B cell (primary cell): ENCODE measurements around the gene NR5A1. TPM values are rescaled to one million over a fixed set of nuclear protein-coding genes. Genes with fewer than 3 reads are reported as not detected.

Experiments used
- ATAC-seq: fragments of 200-7000 bp; cut with Tn5 transposase; one replicate; pipeline ENCODE4 v1.10.0; 2021; ENCODE audit warnings: low read depth, mild to moderate bottlenecking, moderate number of reproducible peaks, moderate library complexity
- CTCF ChIA-PET: fragments of 350-600 bp; sonication (Branson Sonifier 250); formaldehyde crosslinking; loops from one replicate; lab custom pipeline; 2021; ENCODE audit warnings: antibody characterized with exemption, inconsistent platforms; lab: Charles Lee
- POLR2A ChIA-PET: fragments of 350-600 bp; sonication (Branson Sonifier 250); formaldehyde crosslinking; loops from one replicate; lab custom pipeline; 2021; ENCODE audit warnings: antibody characterized with exemption; lab: Charles Lee
- DNase-seq: peaks from one replicate; pipeline ENCODE4 v3.0.0; 2013
- H2AFZ ChIP-seq: 2 replicates; pipeline ENCODE4 v1.6.1; 2012; ENCODE audit warnings: mild to moderate bottlenecking, low read depth, low read length; ENCODE audit not compliant: insufficient read depth, poor library complexity, severe bottlenecking
- H3K27ac ChIP-seq, 2 donors: 1 replicate in 1 of 2; 2 replicates in 1 of 2; pipeline ENCODE4 v1.5.1; 2012 to 2013; ENCODE audit warnings: low read length in 2 of 2, mild to moderate bottlenecking in 2 of 2, moderate library complexity in 1 of 2
- H3K27me3 ChIP-seq, 4 experiments: fragments of 200-600 bp in 1 of 4; sonication (generic) in 1 of 4; replicated peaks in 1 of 4; 1 replicate in 2 of 4; 2 replicates in 2 of 4; pipeline versions ENCODE4 v1.6.1 to v1.7.0; 2013 to 2016; ENCODE audit warnings: low read length in 3 of 4, mild to moderate bottlenecking in 2 of 4, mixed read lengths in 1 of 4, moderate library complexity in 1 of 4; ENCODE audit not compliant: insufficient read depth in 4 of 4, control insufficient read depth in 3 of 4; ENCODE audit errors: control extremely low read depth in 1 of 4
- H3K36me3 ChIP-seq, 2 experiments: replicated peaks in 1 of 2; 1 replicate in 1 of 2; 2 replicates in 1 of 2; pipeline versions ENCODE4 v1.6.1 to v1.7.1; 2013; ENCODE audit warnings: low read length in 1 of 2; ENCODE audit not compliant: insufficient read depth in 2 of 2, control insufficient read depth in 1 of 2; ENCODE audit errors: control extremely low read depth in 1 of 2, extremely low read depth in 1 of 2
- H3K4me1 ChIP-seq, 2 donors: fragments of 200-600 bp in 1 of 2; sonication (generic) in 1 of 2; 1 replicate in 1 of 2; 2 replicates in 1 of 2; pipeline versions ENCODE4 v1.5.1 to v1.6.1; 2013 to 2017; ENCODE audit warnings: low read length in 2 of 2; ENCODE audit not compliant: control insufficient read depth in 2 of 2, insufficient read depth in 2 of 2
- H3K4me2 ChIP-seq: replicated peaks from 2 replicates; pipeline ENCODE3; 2012; ENCODE audit warnings: mild to moderate bottlenecking, low read depth, low read length; ENCODE audit not compliant: poor library complexity, severe bottlenecking
- H3K4me3 ChIP-seq, 5 experiments: fragments of 200-600 bp in 1 of 5; sonication (generic) in 1 of 5; 1 replicate in 3 of 5; 2 replicates in 2 of 5; pipeline versions ENCODE4 v1.5.1 to v1.7.0; 2011 to 2016; ENCODE audit warnings: low read length in 4 of 5, mild to moderate bottlenecking in 4 of 5, low read depth in 2 of 5, control low read depth in 1 of 5, moderate library complexity in 1 of 5; ENCODE audit not compliant: insufficient read depth in 1 of 5; ENCODE audit errors: control extremely low read depth in 1 of 5, extremely low read depth in 1 of 5
- H3K79me2 ChIP-seq: fragments of 200-600 bp; sonication (generic); one replicate; pipeline ENCODE4 v1.6.0; 2016; ENCODE audit warnings: low read length; ENCODE audit not compliant: control insufficient read depth, insufficient read depth
- H3K9ac ChIP-seq: fragments of 200-600 bp; sonication (generic); 2 replicates; pipeline ENCODE4 v1.6.1; 2017; ENCODE audit warnings: mild to moderate bottlenecking, low read length, moderate library complexity
- H3K9me3 ChIP-seq, 3 donors: one replicate each; pipeline versions ENCODE4 v1.6.1 to v1.7.1; 2013; ENCODE audit warnings: low read length in 2 of 3; ENCODE audit not compliant: control insufficient read depth in 2 of 3, insufficient read depth in 1 of 3; ENCODE audit errors: control extremely low read depth in 1 of 3
- H4K20me1 ChIP-seq: 2 replicates; pipeline ENCODE4 v1.6.0; 2012; ENCODE audit warnings: mild to moderate bottlenecking, low read length; ENCODE audit not compliant: insufficient read depth, control insufficient read depth, poor library complexity, severe bottlenecking
- H3K27ac Mint-ChIP-seq: one replicate; pipeline ENCODE4 v1.8.0; 2021; ENCODE audit warnings: mixed read lengths
- H3K27me3 Mint-ChIP-seq: one replicate; pipeline ENCODE4 v1.8.0; 2021; ENCODE audit warnings: mixed read lengths
- H3K4me1 Mint-ChIP-seq: one replicate; pipeline ENCODE4 v1.8.0; 2021; ENCODE audit warnings: mixed read lengths
- H3K4me3 Mint-ChIP-seq: one replicate; pipeline ENCODE4 v1.8.0; 2021; ENCODE audit warnings: mixed read lengths
- H3K9me3 Mint-ChIP-seq: one replicate; pipeline ENCODE4 v1.8.0; 2022; ENCODE audit warnings: mixed read lengths; ENCODE audit not compliant: insufficient read depth
- EZH2 ChIP-seq: IDR thresholded peaks from 2 replicates; pipeline ENCODE4 v1.6.1; 2012; ENCODE audit warnings: borderline replicate concordance, low read depth, mild to moderate bottlenecking, moderate library complexity, low read length; ENCODE audit not compliant: insufficient read depth, poor library complexity, severe bottlenecking
- WGBS: methylation state at CpG from one replicate; pipeline ENCODE4 v1.1.5; 2013; ENCODE audit warnings: missing lambda C conversion rate; ENCODE audit not compliant: insufficient coverage; 5-methylcytosine and 5-hydroxymethylcytosine counted together
- intact Hi-C: fragments of 100-400 bp; cut with micrococcal nuclease; formaldehyde crosslinking; loops from one replicate; pipeline ENCODE4 v1.10.0; 2022
- polyA plus RNA-seq: library from polyadenylated mRNA; depleted of rRNA; stranded (reverse); fragments of >200 nt; gene quantifications from 2 replicates; pipeline ENCODE4 v1.2.3, GENCODE V29; 2012
- total RNA-seq, 2 donors: library from RNA; stranded (reverse); fragments of 120-200 nt in 1 of 2; gene quantifications; 1 replicate in 1 of 2; 2 replicates in 1 of 2; pipeline versions ENCODE4 v1.2.3 to v1.2.4, GENCODE V29; 2013 to 2022
- TF ChIP-seq, protein P1 (sequence below): fragments of 200-600 bp; IDR thresholded peaks from one replicate; pipeline ENCODE4 v1.8.0; 2022; ENCODE audit warnings: antibody characterized with exemption, mild to moderate bottlenecking

NR5A1 gene
- total and polyA plus RNA-seq, 2 donors (not counting 1 experiment from before 2014, with no cell fraction given) = not detected

- H3K27ac Mint-ChIP-seq = no peak overlapping the region
- H4K20me1 ChIP-seq = no peaks in the 10 kb centered on the region
- no peaks in the 10 kb centered on the region for H3K36me3 ChIP-seq
- H3K9me3 Mint-ChIP-seq = no peaks in the 10 kb centered on the region
- POLR2A ChIA-PET = no interaction called here
- DNase-seq (no peak), ATAC-seq (no peak)
- H3K27ac ChIP-seq = no peak overlapping the region
- no peak overlapping the region for H3K4me3 Mint-ChIP-seq
- no peak overlapping the region for H3K4me2 ChIP-seq
- CTCF ChIA-PET = no interaction called here
- H3K79me2 ChIP-seq = no peaks in the 10 kb centered on the region
- peaks cover 18% of the 10 kb centered on the region for H3K27me3 Mint-ChIP-seq
- peaks cover 0 to 6% of the 10 kb centered on the region in 2 donors for H3K4me1 ChIP-seq
- WGBS = 85% methylated on average over 19 of the region's 19 CpGs
- H3K27me3 ChIP-seq = no peaks in the 10 kb centered on the region
- peaks cover 7% of the 10 kb centered on the region for H3K4me1 Mint-ChIP-seq
- no peak overlapping the region for H2AFZ ChIP-seq
- no peak overlapping the region for H3K4me3 ChIP-seq
- TF ChIP-seq, protein P1, sequence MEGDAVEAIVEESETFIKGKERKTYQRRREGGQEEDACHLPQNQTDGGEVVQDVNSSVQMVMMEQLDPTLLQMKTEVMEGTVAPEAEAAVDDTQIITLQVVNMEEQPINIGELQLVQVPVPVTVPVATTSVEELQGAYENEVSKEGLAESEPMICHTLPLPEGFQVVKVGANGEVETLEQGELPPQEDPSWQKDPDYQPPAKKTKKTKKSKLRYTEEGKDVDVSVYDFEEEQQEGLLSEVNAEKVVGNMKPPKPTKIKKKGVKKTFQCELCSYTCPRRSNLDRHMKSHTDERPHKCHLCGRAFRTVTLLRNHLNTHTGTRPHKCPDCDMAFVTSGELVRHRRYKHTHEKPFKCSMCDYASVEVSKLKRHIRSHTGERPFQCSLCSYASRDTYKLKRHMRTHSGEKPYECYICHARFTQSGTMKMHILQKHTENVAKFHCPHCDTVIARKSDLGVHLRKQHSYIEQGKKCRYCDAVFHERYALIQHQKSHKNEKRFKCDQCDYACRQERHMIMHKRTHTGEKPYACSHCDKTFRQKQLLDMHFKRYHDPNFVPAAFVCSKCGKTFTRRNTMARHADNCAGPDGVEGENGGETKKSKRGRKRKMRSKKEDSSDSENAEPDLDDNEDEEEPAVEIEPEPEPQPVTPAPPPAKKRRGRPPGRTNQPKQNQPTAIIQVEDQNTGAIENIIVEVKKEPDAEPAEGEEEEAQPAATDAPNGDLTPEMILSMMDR = no peak
- TF ChIP-seq EZH2 = no peak
- intact Hi-C loops = no loop called here
- no peaks in the 10 kb centered on the region for H3K9me3 ChIP-seq
- no peak overlapping the region for H3K9ac ChIP-seq
Measured at GRCh38 chr9:124492818-124493217, 14.4 kb downstream of the NR5A1 start.

- TF ChIP-seq EZH2 = no peak
- TF ChIP-seq, protein P1 = no peak
- no peak overlapping the region for H3K4me3 Mint-ChIP-seq
- Histone ChIP-seq H2AFZ (no peak overlapping the region), H3K4me3 (no peak overlapping the region), H3K9me3 (peaks cover 0 to 4% (median 0%) of the 10 kb centered on the region in 3 donors), H3K4me2 (no peak overlapping the region), H4K20me1 (no peaks in the 10 kb centered on the region), H3K27me3 (no peaks in the 10 kb centered on the region), H3K9ac (no peak overlapping the region), H3K36me3 (no peaks in the 10 kb centered on the region), H3K4me1 (peaks cover 0 to 6% of the 10 kb centered on the region in 2 donors), H3K27ac (no peak overlapping the region), H3K79me2 (no peaks in the 10 kb centered on the region)
- peaks cover 4% of the 10 kb centered on the region for H3K4me1 Mint-ChIP-seq
- DNase-seq (no peak), ATAC-seq (no peak)
- peaks cover 18% of the 10 kb centered on the region for H3K27me3 Mint-ChIP-seq
- WGBS = 94% methylated on average over 23 of the region's 32 CpGs
- intact Hi-C loops = no loop called here
- no peak overlapping the region for H3K27ac Mint-ChIP-seq
- ChIA-PET POLR2A (no interaction called here), CTCF (no interaction called here)
- no peaks in the 10 kb centered on the region for H3K9me3 Mint-ChIP-seq
Measured at GRCh38 chr9:124491049-124491975, 15.9 kb downstream of the NR5A1 start.
